HG02678 (cell line): Measurements from ENCODE around the gene DCBLD1.

ENCODE experiments used
- ATAC-seq: cut with Tn5 transposase; IDR thresholded peaks from one replicate; pipeline ENCODE4 v1.9.1; 2021; ENCODE audit warnings: mild to moderate bottlenecking, moderate library complexity; ENCODE audit not compliant: unreplicated experiment

The DCBLD1 gene

GRCh38 chr6:117555262-117555849 is 72.9 kb downstream of the DCBLD1 start:
- ATAC-seq = no peak

- no peak for ATAC-seq
Measured at GRCh38 chr6:117555882-117556498, 73.5 kb downstream of the DCBLD1 start.

GRCh38 chr6:117557951-117558350 is 75.5 kb downstream of the DCBLD1 start:
- ATAC-seq = no peak

- ATAC-seq = no peak
Measured at GRCh38 chr6:117558818-117559217, 76.3 kb downstream of the DCBLD1 start.

GRCh38 chr6:117559299-117559698 is 76.8 kb downstream of the DCBLD1 start:
- no peak for ATAC-seq

- ATAC-seq = no peak
Measured at GRCh38 chr6:117561128-117561527, 78.7 kb downstream of the DCBLD1 start.

- no peak for ATAC-seq
Measured at GRCh38 chr6:117564681-117565080, 82.2 kb downstream of the DCBLD1 start.

- ATAC-seq = no peak
Measured at GRCh38 chr6:117568247-117568646, 85.8 kb downstream of the DCBLD1 start.

- ATAC-seq = no peak
Measured at GRCh38 chr6:117568831-117569410, 86.4 kb downstream of the DCBLD1 start.

GRCh38 chr6:117573006-117573680 is 90.7 kb downstream of the DCBLD1 start:
- no peak for ATAC-seq

GRCh38 chr6:117574198-117574597 is 91.7 kb downstream of the DCBLD1 start:
- no peak for ATAC-seq

GRCh38 chr6:117585647-117586046 is 103.2 kb downstream of the DCBLD1 start:
- ATAC-seq = no peak

- ATAC-seq = no peak
Measured at GRCh38 chr6:117590447-117590846, 108.0 kb downstream of the DCBLD1 start.

- no peak for ATAC-seq
Measured at GRCh38 chr6:117591405-117591804, 108.9 kb downstream of the DCBLD1 start.

- ATAC-seq = no peak
Measured at GRCh38 chr6:117592983-117593759, 110.7 kb downstream of the DCBLD1 start.

GRCh38 chr6:117595099-117595923 is 112.8 kb downstream of the DCBLD1 start:
- ATAC-seq = no peak

- no peak for ATAC-seq
Measured at GRCh38 chr6:117597755-117598154, 115.3 kb downstream of the DCBLD1 start.
